HepG2 (cell line): ENCODE measurements around the gene RBM44. TPM values are rescaled to one million over a fixed set of nuclear protein-coding genes. Genes with fewer than 3 reads are reported as not detected.

Source experiments
- ATAC-seq: fragments of 200-7000 bp; cut with Tn5 transposase; 3 replicates; pipeline ENCODE4 v1.9.1; 2020; ENCODE audit warnings: mild to moderate bottlenecking, moderate library complexity
- BruUV-seq: library from RNA; stranded (reverse); fragments of 400-500 nt; replicated peaks from 2 replicates; lab custom pipeline; 2021; lab: Mats Ljungman, UMichigan
- CTCF ChIA-PET: fragments of 300-600 bp; formaldehyde crosslinking; extraction: SDS; loops from one replicate; lab custom pipeline; 2021; ENCODE audit warnings: low total read pairs, inconsistent platforms, low intra/inter-chr PET ratio; lab: Yijun Ruan, JAX
- POLR2A ChIA-PET: fragments of 350-600 bp; sonication (Branson Sonifier 250); formaldehyde crosslinking; loops from one replicate; lab custom pipeline; 2020; ENCODE audit warnings: antibody characterized with exemption, inconsistent platforms; lab: Yijun Ruan, JAX
- DNase-seq: peaks from one replicate; pipeline ENCODE4 v3.0.0-alpha.2; 2015; ENCODE audit warnings: low spot score
- FAIRE-seq: peaks from 3 replicates; lab custom pipeline; 2011; peaks lifted over from hg19 to GRCh38; lab: Jason Lieb, UNC
- H2AFZ ChIP-seq: one replicate; pipeline ENCODE4 v1.6.1; 2011; ENCODE audit warnings: low read length, inconsistent platforms
- H3K27ac ChIP-seq: fragments of 300-600 bp; 3 replicates; pipeline ENCODE4 v1.8.0; 2011; ENCODE audit warnings: mixed run types, mild to moderate bottlenecking, mixed read lengths, low read length, inconsistent platforms; ENCODE audit not compliant: insufficient read depth; ENCODE audit errors: extremely low read length
- H3K27me3 ChIP-seq, 2 experiments: fragments of 200-600 bp in 1 of 2; 2 replicates in 1 of 2; 3 replicates in 1 of 2; pipeline versions ENCODE4 v1.6.0 to v1.8.0; 2011; ENCODE audit warnings: low read length in 2 of 2, mild to moderate bottlenecking in 2 of 2, moderate library complexity in 2 of 2, inconsistent platforms in 1 of 2; ENCODE audit not compliant: insufficient read depth in 2 of 2, control insufficient read depth in 1 of 2
- H3K36me3 ChIP-seq, 2 experiments: fragments of 200-600 bp in 1 of 2; replicated peaks in 1 of 2; 2 replicates in 1 of 2; 3 replicates in 1 of 2; pipeline versions ENCODE4 v1.5.1 to v1.8.0; 2011; ENCODE audit warnings: low read length in 2 of 2, inconsistent platforms in 1 of 2; ENCODE audit not compliant: insufficient read depth in 2 of 2, control insufficient read depth in 1 of 2
- H3K4me1 ChIP-seq: 2 replicates; pipeline ENCODE4 v1.5.1; 2012; ENCODE audit warnings: low read length, inconsistent platforms; ENCODE audit not compliant: insufficient read depth
- H3K4me2 ChIP-seq: 2 replicates; pipeline ENCODE4 v1.6.0; 2011; ENCODE audit warnings: low read depth, low read length, inconsistent platforms
- H3K4me3 ChIP-seq, 3 experiments: fragments of 200-600 bp in 1 of 3; sonication (generic), shearing (Covaris generic) in 1 of 3; replicated peaks in 1 of 3; 2 replicates each; pipeline ENCODE4 v1.5.1; 2011 to 2016; ENCODE audit warnings: low read length in 3 of 3, inconsistent platforms in 2 of 3, low read depth in 2 of 3, mild to moderate bottlenecking in 2 of 3, control low read depth in 1 of 3, mixed read lengths in 1 of 3; ENCODE audit not compliant: insufficient read depth in 1 of 3
- H3K79me2 ChIP-seq: one replicate; pipeline ENCODE4 v1.6.1; 2011; ENCODE audit warnings: low read length, inconsistent platforms; ENCODE audit not compliant: insufficient read depth
- H3K9ac ChIP-seq: 2 replicates; pipeline ENCODE4 v1.6.0; 2011; ENCODE audit warnings: mild to moderate bottlenecking, low read depth, low read length, inconsistent platforms; ENCODE audit not compliant: insufficient read depth
- H3K9me3 ChIP-seq: 2 replicates; pipeline ENCODE4 v1.5.1; 2012; ENCODE audit warnings: mild to moderate bottlenecking, low read length
- H4K20me1 ChIP-seq: 2 replicates; pipeline ENCODE4 v1.6.0; 2011; ENCODE audit warnings: inconsistent platforms, mild to moderate bottlenecking, low read length, moderate library complexity; ENCODE audit not compliant: insufficient read depth
- BORCS8-MEF2B ChIP-seq: sonication (generic); formaldehyde crosslinking; IDR thresholded peaks from 2 replicates; pipeline ENCODE4 v1.8.0; 2022; ENCODE audit warnings: mild to moderate bottlenecking, missing genetic modification reagents
- DPF2 ChIP-seq: sonication (generic); formaldehyde crosslinking; IDR thresholded peaks from 2 replicates; pipeline ENCODE4 v1.4.0; 2020; ENCODE audit warnings: mild to moderate bottlenecking, low read depth, missing genetic modification reagents, borderline replicate concordance
- MATR3 ChIP-seq: sonication (generic); formaldehyde crosslinking; IDR thresholded peaks from 2 replicates; pipeline ENCODE4 v1.4.0; 2020; ENCODE audit warnings: missing genetic modification reagents
- MAX ChIP-seq: IDR thresholded peaks from 2 replicates; pipeline ENCODE4 v1.6.1; 2012; ENCODE audit warnings: inconsistent platforms
- RFX3 ChIP-seq: IDR thresholded peaks from 2 replicates; pipeline ENCODE4 v1.6.1; 2016; ENCODE audit warnings: missing biosample characterization, missing genetic modification reagents
- ZBTB43 ChIP-seq: sonication (generic); formaldehyde crosslinking; conservative IDR thresholded peaks from 2 replicates; pipeline ENCODE4 v1.4.0; 2020; ENCODE audit warnings: missing genetic modification reagents
- ZNF274 ChIP-seq: sonication (generic); formaldehyde crosslinking; IDR thresholded peaks from 2 replicates; pipeline ENCODE4 v1.5.1; 2020; ENCODE audit warnings: mild to moderate bottlenecking, missing genetic modification reagents
- ZNF687 ChIP-seq: sonication (generic); formaldehyde crosslinking; IDR thresholded peaks from 2 replicates; pipeline ENCODE4 v1.5.1; 2020; ENCODE audit warnings: mild to moderate bottlenecking, missing genetic modification reagents, moderate library complexity
- ZNF766 ChIP-seq: sonication (generic); formaldehyde crosslinking; IDR thresholded peaks from 2 replicates; pipeline ENCODE4 v1.5.0; 2020; ENCODE audit warnings: missing genetic modification reagents, borderline replicate concordance
- WGBS: methylation state at CpG from one replicate; pipeline ENCODE4 v1.1.6; 2017; ENCODE audit warnings: low lambda C conversion rate; 5-methylcytosine and 5-hydroxymethylcytosine counted together
- in situ Hi-C: cut with HindIII; loops from 2 replicates; pipeline ENCODE4 v1.10.0; 2017; ENCODE audit warnings: low pct_unique_long_range_greater_than_20kb; ENCODE audit not compliant: extremely low pct_ligation_motif_present
- intact Hi-C: fragments of 100-400 bp; cut with micrococcal nuclease; formaldehyde crosslinking; loops from one replicate; pipeline ENCODE4 v1.10.0; 2022; ENCODE audit not compliant: unreplicated experiment
- polyA plus RNA-seq, 8 experiments: library from polyadenylated mRNA; depleted of rRNA in 3 of 8; stranded (reverse) in 7 of 8; unstranded in 1 of 8; fragments of >200 nt; fragmentation: Illumina TruSeq in 4 of 8; extraction: Trizol in 4 of 8; gene quantifications; 2 replicates each; pipeline versions ENCODE4 v1.2.1 to v1.2.3, GENCODE V29; 2011 to 2016; ENCODE audit warnings: low read depth in 4 of 8, missing spikeins in 1 of 8, mixed read lengths in 1 of 8; ENCODE audit not compliant: insufficient read depth in 1 of 8
- total RNA-seq, 5 experiments: library from RNA; depleted of rRNA; stranded (reverse); fragments of >200 nt; fragmentation: Illumina TruSeq; extraction: Trizol; gene quantifications; 2 replicates each; pipeline ENCODE4 v1.2.3, GENCODE V29; 2016; ENCODE audit warnings: low read depth in 1 of 5

The RBM44 gene
- total and polyA plus RNA-seq, 2 of the 13 experiments (the other 11 are each of a cell fraction or from before 2014, with no cell fraction given): 0.13 to 0.50 TPM

GRCh38 chr2:237878321-237879057 lies 79.9 kb downstream of the RBM44 start:
- CTCF ChIA-PET: no interaction called here
- intact Hi-C loops (no loop called here), in situ Hi-C loops (no loop called here)
- Histone ChIP-seq H3K79me2 (no peaks in the 10 kb centered on the region), H3K4me3 (no peak overlapping the region), H3K9ac (no peak overlapping the region), H3K9me3 (no peaks in the 10 kb centered on the region), H3K4me1 (peaks cover 18% of the 10 kb centered on the region), H3K4me2 (no peak overlapping the region), H3K27ac (no peak overlapping the region), H3K36me3 (no peaks in the 10 kb centered on the region), H4K20me1 (no peaks in the 10 kb centered on the region; the same call in 1 of the 2 replicates), H3K27me3 (peaks cover 10 to 58% of the 10 kb centered on the region in 2 experiments), H2AFZ (no peak overlapping the region)
- peak; percentile 44 for ATAC-seq
- no peak for FAIRE-seq
- WGBS: 35% methylated on average over 12 of the region's 14 CpGs
- POLR2A ChIA-PET: no interaction called here
- no peak for DNase-seq
- no TSS peak for BruUV-seq
- TF ChIP-seq ZBTB43 (no peak), ZNF687 (CRISPR knock-in tag) (peak; percentile 36), RFX3 (CRISPR knock-in tag) (no peak), ZNF766 (CRISPR knock-in tag) (no peak), BORCS8-MEF2B (CRISPR knock-in tag) (0 out of 2 replicates have a peak, but pooled peaks have one; percentile 26), MATR3 (CRISPR knock-in tag) (no peak), ZNF274 (no peak), DPF2 (CRISPR knock-in tag) (no peak), MAX (peak; percentile 52; the same call in 1 of the 2 replicates)
